Umbilical cord (tissue), 2 donors: ENCODE data around the gene ALDH9A1. TPM values are rescaled to one million over a fixed set of nuclear protein-coding genes. Genes with fewer than 3 reads are reported as not detected.
A peak's percentile ranks its signal among the peaks of the same experiment; 100 is the strongest.
"Not testable (repeated sequence)": the region's sequence is repeated elsewhere in the genome, so short reads cannot be mapped to it uniquely, and the experiment has no call there.

Source experiments
- DNase-seq: peaks from one replicate; pipeline ENCODE4 v3.0.0-alpha.2; 2015; ENCODE audit warnings: low spot score
- total RNA-seq: library from RNA; depleted of rRNA; stranded (reverse); fragments of >200 nt; gene quantifications from one replicate; pipeline ENCODE4 v1.2.3, GENCODE V29; 2014; ENCODE audit warnings: low replicate concordance; ENCODE audit not compliant: insufficient read depth

The ALDH9A1 gene
- total RNA-seq, 1 donor from 2014 or later = 64.8 TPM

DNA sequence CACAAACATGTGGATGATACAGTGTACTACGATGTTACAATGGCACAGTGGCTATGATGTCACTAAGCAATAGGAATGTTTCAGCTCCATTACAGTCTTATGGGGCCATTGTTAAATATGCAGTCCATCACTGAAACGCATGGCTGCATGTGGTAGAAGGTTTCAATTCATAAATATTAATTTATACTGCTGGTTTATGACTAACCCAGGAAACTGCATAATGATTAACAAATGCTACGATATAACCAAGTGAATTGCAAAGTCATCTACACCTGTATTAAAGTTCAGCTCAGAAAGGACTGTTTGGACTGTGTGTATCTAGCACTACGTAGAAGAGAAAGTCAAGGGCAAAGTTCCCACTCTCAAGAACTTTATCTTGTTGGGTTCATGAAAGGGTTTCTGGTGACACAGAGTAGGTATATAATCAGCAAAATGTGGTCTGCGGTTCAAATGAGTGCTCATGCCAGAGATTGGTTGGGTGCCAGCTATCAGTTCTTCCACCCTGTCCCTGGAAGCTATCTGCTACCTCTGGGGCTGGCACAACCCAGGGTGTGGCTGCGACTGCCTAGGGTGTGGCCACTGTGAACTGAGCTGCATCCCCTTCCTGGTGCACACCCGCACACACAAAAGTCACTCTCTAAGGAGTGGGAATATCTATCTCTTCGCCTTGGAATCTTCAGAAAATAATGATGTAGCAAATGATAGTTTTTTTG lies 52.6 kb downstream of the ALDH9A1 start:
- no peak for DNase-seq

DNA sequence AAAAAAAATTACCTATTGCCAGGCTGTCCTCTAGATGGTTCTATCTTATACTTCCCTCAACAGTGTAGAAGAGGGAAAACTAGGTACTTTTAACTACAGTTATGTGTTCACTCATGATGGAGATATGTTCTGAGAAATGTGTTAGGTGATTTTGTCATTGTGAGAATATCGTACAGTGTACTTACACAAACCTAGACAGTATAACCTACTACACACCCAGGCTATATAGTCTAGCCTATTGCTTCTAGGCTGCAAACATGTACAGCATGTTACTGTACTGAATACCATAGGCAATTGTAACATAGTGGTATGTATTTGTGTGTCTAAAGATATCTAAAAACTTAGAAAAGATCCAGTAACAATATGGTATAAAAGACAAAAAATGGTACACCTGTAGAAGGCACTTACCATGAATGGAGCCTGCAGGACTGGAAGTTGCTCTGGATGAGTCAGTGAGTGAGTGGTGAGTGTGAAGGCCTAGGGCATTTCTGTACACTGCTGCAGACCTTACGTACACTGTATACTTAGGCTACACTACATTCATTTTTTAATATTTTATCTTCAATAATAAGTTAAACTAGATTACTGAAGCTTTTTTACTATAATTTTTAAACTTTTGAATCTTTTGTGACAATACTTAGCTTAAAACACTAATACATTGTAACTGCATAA lies 54.2 kb downstream of the ALDH9A1 start:
- no peak for DNase-seq

DNA sequence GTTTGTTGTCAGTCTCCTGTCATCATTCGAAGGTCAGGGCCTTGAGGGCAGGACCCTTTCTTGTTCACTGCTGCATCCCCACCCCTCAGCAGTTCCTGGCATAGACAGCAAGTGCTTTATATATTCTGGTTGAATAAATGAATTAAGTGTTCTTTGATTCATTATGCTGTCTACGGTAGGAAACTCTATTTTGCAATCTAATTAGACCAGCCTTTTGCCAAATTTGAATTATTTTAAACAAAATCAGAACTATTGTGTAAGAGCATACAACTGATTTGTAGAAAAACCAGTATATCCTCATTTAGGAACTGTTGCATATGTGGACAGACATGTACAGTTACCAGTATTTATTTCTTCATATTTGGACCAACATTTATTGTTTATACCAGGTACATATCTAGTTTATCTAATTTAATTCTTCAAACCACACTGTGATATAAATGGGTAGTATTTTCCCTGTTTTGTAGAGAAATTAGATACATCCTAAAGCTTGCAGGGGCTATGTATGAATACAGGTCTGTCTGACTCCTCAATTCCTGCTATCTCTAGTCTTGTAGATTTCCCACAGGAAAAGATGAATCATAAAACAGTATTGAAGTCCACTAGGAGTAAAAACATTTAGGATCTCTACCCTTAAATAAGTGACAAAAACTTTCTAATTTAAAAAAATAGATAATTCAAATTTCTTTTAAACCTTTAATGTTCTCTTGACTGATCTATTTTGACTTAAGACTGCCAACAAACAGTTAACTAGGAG lies 57.0 kb downstream of the ALDH9A1 start:
- no peak for DNase-seq

DNA sequence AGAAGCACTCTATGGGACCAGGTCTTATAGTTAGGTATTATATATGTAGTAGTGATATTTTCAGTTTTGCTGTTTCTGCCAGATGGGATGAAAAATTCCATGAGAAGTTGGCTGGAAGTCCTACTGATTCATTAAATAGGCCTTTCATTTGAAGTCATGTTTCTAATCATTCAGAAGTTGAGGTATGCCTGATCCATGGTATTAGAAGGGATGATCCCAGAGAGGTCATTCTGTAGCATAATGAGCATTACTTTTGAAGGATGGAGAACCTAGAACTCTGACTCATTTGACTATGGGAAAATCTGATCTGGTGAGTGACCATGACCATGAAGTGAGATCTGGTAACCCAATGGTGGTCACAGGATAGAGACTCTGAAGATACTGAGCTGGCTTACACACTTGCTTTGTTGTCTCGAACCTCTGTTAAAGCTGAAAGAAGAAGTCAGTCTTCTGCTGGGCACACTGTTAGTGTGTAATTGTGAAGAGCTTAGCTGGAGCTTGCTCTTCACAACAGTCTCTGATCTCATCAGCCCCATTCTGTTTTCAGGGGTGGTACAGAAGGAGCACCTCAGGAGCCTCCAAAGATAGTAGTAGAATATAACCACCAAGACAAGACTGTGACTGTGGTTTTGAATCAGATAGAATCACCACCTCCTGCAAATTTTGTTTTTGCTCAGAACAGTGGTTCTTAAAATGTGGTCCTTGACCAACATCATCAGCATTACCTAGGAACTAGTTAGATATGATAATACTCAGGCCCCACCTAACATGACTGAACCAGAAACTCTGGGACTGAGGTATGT lies 58.3 kb downstream of the ALDH9A1 start:
- no peak for DNase-seq

DNA sequence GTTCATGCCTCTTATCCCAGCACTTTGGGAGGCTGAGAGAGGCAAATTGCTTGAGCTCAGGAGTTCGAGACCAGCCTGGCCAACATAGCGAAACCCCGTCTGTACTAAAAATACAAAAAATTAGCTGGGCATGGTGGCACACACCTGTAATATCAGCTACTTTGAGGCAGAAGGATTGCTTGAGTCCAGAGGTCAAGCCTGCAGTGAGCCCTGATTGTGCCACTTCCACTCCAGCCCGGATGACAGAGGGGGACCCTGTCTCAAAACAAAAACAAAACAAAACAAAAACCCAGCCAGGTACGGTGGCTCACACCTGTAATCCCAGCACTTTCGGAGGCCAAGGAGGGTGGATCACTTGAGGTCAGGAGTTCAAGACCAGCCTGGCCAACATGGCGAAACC lies 60.2 kb downstream of the ALDH9A1 start:
- not testable (repeated sequence) for DNase-seq

DNA sequence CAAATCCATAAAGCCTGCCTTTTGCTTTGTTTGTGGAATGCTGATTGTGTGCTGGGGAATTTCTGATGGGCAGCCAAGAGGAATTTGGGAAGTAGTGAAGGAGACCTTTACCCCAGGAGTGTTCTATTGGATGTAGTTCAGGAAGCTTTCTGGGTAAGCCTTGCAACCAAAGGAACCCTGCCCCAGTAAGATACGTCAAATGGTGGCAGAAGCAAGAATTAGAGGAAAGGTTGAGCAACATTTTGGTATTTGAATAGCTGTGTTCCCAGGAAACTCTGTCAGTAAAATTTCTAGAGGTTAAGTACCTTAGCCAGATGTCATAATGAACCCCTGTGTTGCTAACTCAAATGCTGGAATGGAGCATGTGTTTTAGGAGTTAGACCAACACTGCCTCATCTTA lies 60.9 kb downstream of the ALDH9A1 start:
- no peak for DNase-seq

DNA sequence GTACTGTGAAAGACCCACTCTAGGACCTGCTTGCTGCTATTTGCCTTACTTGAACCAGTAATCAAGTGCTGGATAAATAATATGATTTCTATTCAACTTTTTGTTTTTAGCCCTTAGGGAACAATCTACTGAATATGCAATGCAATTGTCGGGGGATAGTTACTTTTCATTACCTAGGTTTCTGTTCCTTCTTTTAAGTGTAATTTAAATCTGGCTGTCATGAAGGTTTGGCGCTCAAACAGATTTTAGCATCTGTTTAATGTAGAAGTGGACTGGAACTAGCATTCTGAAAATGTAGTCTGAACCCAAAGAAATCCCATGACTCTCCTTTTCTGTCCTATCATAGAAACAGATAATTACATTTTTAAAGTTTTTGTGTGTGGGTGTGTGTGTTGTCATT lies 62.5 kb downstream of the ALDH9A1 start:
- DNase-seq = no peak

DNA sequence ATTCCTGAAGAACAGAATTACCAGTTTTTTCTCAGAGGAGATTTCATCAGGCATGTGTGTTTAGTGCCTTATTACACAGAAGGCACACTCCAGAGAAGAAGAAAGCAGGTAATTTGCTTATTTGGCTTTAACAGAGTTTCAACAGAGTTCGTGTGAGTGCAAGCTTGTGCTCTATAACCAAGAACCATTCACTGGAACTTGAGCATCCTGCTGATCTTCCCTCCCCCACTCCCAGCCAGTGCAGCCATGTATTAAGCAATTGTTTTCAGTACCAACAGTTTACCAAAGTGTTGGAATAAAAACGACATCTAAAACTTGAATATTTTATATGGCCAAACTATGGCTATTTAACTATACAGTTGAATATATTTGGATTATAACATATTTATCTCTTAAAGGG lies 63.0 kb downstream of the ALDH9A1 start:
- DNase-seq = no peak

DNA sequence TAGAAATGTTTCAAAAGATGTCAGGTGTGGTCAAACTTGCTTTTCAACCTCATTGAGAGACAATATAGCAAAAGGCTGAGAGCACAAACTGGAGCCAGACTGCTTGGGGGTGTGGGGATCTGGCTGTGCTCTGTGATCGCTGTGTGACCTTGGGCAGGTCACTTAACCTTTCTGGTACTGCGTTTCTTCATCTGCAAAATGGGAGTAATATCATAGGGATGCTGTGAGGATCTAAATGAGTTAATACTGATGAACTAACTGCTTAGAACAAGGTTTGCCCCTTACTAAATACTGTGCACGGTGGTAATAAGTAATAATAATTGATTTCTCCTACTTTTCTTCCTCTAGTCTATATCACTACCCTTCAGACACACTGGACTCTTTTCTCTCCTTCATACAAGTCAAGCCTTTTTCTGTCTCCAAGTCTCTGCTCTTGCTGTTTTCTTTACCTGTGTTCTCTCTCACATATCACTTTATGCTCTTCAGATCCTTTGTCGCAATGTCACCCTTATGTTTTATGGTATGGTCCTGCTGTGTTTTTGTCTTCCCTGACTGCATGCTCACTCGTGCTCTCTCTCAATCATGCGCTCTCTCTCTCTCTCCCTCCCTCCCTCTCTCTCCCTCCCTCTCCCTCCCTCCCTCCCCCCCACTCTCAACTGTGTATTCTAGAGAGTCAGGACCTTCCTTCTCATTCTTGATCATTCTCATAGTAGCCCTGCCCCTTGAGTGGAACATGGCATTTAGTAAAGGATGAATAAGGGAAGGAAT lies 64.0 kb downstream of the ALDH9A1 start:
- DNase-seq = no peak

DNA sequence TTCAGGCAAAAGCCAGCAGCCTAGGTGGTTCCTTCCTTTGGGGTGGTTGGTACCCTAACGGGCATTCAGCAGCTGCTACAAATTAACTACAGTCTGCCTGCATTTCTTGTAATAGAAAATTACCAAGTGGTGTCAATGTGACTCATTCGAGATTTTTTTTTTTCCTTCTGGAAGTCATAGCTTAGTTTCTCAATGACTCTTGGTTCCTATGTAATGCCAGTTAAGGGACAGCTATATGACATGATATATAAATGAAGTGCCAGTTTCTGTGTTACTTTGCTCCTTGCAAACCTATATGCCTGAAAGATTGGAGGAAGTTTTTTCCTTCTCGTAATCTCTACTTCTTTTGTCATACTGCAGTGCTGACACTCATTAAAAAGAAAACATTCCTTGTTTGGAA lies 64.7 kb downstream of the ALDH9A1 start:
- no peak for DNase-seq

DNA sequence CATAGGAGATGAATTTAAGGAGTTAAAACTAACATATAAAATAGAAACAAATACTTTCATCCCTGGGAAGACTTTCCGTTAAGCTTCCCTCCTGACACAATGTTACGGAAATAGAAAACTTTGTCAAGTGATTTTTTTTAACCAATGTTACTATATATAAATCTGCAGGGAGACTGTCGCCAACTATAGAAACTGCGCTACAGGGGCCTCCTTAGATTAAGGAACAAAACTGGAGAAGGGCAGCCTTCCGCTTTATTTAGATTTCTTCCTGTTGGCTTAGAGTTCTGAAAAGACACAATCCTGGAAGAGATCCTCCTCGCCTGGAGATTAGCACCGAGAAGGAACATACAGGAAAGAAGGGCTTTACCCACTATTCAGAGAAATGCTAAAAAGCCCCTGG lies 65.9 kb downstream of the ALDH9A1 start:
- peak; percentile 37 for DNase-seq

DNA sequence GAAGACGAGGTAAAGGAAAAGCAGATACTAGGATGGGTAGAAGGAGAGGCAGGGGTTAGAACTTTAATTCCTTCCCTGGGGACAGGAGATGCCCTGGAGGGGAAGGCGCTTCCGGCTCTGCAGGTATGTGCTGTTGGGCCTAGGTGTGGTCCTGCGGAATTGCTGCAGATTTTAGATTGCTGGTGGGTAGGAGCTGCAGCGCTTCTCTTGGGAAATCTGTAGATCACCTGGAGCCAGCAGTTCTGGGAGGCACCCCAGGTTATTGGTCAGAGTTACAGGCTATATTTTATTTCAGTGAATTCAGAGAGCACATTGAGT lies 66.3 kb downstream of the ALDH9A1 start:
- DNase-seq = no peak

DNA sequence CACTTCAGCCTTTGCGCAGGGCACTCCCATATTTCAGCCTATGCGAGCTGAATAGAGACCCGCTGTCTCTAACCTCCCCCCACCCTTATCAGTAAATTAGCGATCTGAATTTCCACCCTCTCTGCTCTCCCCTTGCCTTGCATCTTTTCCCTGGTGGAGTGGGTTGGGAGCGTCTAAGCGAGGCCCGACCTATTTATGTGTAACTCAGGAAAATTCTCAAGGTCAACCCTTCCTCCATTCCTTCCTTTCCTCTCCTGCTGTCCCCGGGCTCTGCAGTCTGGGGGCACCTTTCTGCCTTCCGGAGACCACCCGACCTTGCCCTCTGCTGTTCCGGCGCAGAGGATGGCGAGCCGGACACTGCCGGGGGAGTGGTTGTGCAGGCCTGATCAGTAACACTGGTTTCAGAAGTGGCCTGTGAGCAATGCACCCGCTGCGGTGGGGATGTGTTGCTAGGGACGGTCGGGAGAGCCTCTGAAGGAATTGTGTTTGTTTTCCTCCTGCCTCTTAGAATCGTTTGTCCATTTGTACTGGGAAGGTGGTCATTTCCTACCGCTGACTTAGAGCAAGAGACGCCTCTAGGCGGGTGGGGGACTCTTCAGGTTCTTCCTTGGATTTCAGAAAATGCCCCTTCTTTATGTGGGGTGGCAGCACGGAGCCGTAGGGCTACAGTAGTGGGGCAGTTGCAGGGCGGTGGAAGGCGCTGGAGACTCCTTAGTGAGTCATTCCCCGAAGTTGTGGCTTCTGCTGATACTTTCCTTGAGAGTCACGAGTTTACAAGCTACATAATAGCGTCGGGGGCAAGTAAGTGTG lies 66.8 kb downstream of the ALDH9A1 start:
- peak; percentile 71 for DNase-seq

DNA sequence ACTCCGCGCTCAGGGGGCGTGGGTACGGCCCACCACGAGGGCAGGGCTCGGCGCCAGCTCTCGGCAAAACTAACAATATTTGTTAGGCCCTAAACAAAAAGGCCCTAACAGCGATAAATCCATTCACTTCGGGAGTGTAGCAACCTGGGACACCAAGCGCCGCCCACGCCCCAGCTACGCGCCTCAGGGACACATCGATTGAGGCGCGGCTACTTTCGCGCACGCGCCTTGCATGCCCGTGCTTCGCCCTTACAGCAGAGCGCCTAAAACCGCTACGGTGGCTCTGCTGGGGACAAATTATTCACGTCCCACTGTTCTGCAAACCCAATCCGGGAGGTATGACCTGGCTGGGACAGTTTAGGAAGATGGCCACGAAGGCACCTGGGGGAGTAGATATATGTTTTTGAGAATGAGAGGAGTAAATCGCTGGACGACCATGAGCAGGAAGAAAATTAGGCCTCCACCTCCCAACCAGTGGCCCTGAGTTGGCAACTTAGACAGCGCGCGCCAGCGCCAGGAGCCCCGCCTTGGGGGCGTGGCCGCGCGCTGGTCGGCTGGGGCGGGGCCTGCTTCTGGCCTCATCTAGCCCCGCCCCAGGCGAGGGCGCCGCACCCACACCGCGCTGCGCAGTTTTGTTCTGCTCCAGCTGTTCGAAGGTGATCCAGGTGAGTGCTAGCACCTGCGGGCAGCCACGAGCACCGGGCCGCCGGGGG lies 67.6 kb downstream of the ALDH9A1 start, which contains the start of gene MGST3:
MGST3 (plus strand) TSS at position 606 of the 713 bp plus-strand sequence. CDS start 18,614 bp downstream, outside the sequence.
- peak; percentile 98 for DNase-seq

DNA sequence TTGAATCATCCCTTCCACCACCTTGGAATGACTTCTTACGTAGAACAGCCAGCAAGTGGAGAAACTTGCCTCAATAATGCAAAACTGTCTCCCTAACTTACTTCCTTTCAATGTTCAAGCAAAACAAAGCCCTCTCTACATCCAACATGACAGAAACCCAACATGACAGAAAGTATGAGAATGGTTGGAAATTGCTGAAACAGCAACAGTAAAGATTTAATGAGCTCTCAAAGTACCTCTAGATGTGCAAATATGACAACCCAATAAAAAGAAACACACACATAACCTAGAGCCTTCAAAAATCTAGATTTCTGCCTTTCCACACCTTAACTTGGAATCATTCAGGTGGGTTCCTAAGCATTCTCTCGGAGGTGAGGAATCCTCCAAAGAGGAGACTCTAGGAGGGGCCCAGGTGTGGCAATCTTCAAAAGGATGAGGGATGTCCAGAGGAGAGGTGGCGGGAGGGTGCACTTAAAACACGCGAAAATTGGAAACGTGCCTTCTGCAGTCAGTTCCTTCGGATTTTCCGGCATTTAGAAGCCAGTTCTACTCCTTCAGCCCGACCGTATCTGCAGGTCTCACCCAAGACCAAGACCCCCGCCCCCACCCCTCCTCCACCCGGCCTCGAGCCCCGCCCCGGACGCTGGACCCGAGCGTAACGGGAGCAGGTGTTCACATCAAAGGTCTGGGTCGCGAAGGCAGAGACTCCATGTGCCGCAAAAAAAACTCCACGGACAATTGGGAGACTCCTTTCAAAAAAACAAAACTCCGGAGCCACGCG lies 68.3 kb downstream of the ALDH9A1 start:
- DNase-seq = no peak

DNA sequence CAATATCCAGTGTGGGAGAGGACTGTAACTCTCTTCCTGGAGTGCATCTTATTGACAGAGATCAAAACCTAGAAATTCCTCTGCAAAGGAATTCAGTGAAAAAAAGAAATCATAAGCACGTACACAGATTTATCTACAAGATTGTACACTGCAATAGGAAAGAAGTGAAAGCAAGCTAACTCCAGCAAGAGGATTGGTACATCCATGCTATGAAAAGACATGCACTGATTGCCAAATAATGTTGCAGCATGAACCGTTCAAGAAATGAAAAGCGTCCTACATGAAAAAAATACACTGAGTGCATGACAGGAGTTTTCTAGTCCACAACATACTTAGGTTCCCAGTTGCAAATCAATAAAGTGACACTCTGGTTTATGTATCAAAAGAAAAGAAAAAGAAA lies 69.2 kb downstream of the ALDH9A1 start:
- peak; percentile 22 for DNase-seq

DNA sequence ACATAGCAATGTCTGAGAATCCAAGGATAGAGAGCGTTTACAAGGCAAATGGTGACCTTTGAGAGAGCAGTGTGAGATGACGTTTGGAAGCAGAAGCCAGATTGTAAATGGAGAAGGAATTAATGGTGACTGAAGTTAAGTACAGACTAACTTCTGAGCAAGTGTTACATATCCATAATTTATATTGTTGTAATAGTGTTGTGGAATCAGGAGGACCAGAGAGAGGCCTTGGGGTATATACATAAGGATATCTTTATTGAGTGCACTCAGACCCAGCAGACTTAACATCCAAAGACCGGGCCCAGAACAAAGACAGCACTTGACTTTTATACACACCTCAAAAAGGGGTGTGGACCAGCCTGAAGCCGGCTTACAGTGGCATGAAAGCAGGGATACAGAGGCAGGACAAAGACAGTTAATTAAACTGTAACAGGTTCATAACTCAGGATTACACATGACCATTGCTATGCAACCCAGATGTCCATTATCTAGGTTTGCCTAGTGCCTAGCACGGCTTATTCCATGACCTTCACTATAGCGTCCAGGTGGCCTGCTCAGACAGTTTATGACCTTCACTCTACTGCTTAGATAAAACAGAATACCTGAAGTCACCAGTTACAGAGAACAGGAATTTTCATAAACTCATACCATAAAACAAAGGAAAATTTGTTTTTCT lies 70.1 kb downstream of the ALDH9A1 start:
- no peak for DNase-seq

DNA sequence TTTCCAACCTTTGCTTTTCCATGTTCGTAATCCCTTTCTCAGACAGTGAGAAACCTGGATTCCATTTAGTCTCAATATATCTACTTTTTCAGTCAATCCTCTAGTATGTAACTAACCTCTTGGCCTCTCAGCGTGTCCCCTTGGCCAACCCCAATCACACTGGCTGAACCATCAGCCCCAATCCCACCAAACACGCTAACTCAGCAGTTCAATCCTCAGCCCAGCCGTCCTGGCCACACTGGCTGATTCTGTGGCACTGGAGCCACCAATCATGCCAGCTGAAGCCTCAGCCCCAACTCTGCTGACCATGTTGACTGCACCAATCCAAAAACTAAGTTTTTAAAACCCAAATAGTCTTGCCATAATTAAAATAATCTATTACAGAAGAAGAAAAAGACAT lies 73.9 kb downstream of the ALDH9A1 start:
- DNase-seq = no peak
